Gastroesophageal sphincter (tissue), 3 donors: ENCODE results near the gene PDE1C.

Experiments used
- CTCF ChIP-seq, 4 experiments: fragments of 200-600 bp in 2 of 4; fragments of 450-650 bp in 2 of 4; sonication (generic) in 1 of 4; IDR thresholded peaks; one replicate each; pipeline ENCODE4 v1.5.1; 2017 to 2019; ENCODE audit warnings: antibody characterized with exemption in 4 of 4, mild to moderate bottlenecking in 2 of 4, moderate library complexity in 2 of 4
- EP300 ChIP-seq: sonication (generic); formaldehyde crosslinking; IDR thresholded peaks from one replicate; pipeline ENCODE4 v1.6.1; 2017; ENCODE audit warnings: antibody characterized with exemption, mild to moderate bottlenecking
- POLR2A ChIP-seq, 2 donors: fragments of 450-650 bp; IDR thresholded peaks; one replicate each; pipeline ENCODE4 v1.6.1; 2017; ENCODE audit warnings: antibody characterized with exemption in 2 of 2, mild to moderate bottlenecking in 2 of 2, moderate library complexity in 1 of 2
- POLR2AphosphoS5 ChIP-seq: sonication (generic); formaldehyde crosslinking; IDR thresholded peaks from one replicate; pipeline ENCODE4 v1.6.1; 2017; ENCODE audit warnings: antibody characterized with exemption

GRCh38 chr7:31819031-31819430 lies 251.2 kb downstream of the PDE1C start:
- TF ChIP-seq CTCF (IDR thresholded peaks at IDR 0.05) (no peak), POLR2A (IDR thresholded peaks at IDR 0.05) (no peak), POLR2AphosphoS5 (no peak), EP300 (no peak)
